ENCODE results near the gene ZRANB3. TPM values are rescaled to one million over a fixed set of nuclear protein-coding genes. Genes with fewer than 3 reads are reported as not detected.
"Not testable (repeated sequence)": the region's sequence is repeated elsewhere in the genome, so short reads cannot be mapped to it uniquely, and the experiment has no call there.

ZRANB3 gene
- total RNA-seq, 2 experiments from 2014 or later, result 21.4 to 21.5 TPM

- H3K4me3 Mint-ChIP-seq, result no peak overlapping the region
- peaks cover 19% of the 10 kb centered on the region for H3K36me3 Mint-ChIP-seq (ENCODE audit: low read depth)
- intact Hi-C loops (cut with micrococcal nuclease), result no loop called here
- H3K27ac Mint-ChIP-seq, result no peak overlapping the region
- DNase-seq (no peak), ATAC-seq (no peak)
- no peaks in the 10 kb centered on the region for H3K27me3 Mint-ChIP-seq
- POLR2A ChIA-PET, result no interaction called here
- TF ChIP-seq CTCF (IDR thresholded peaks at IDR 0.05), result no peak
- H3K9me3 Mint-ChIP-seq, result peaks cover 32% of the 10 kb centered on the region
- H3K4me1 Mint-ChIP-seq (ENCODE audit: low read depth), result no peaks in the 10 kb centered on the region
- CTCF ChIA-PET, result no interaction called here
Observed at GRCh38 chr2:135409436-135409835, 121.6 kb downstream of the ZRANB3 start.

GRCh38 chr2:135396259-135396658, 134.8 kb downstream of the ZRANB3 start:
- CTCF ChIA-PET; POLR2A ChIA-PET; H3K4me3 Mint-ChIP-seq; H3K27ac Mint-ChIP-seq; H3K9me3 Mint-ChIP-seq; ATAC-seq; H3K27me3 Mint-ChIP-seq; H3K36me3 Mint-ChIP-seq (ENCODE audit: low read depth); H3K4me1 Mint-ChIP-seq (ENCODE audit: low read depth); intact Hi-C loops (cut with micrococcal nuclease); DNase-seq: not testable (repeated sequence)

GRCh38 chr2:135386993-135387392, 144.0 kb downstream of the ZRANB3 start:
- no peak for TF ChIP-seq CTCF (IDR thresholded peaks at IDR 0.05)
- peaks cover 25% of the 10 kb centered on the region for H3K9me3 Mint-ChIP-seq

GRCh38 chr2:135378591-135378990, 152.4 kb downstream of the ZRANB3 start:
- ChIA-PET POLR2A (no interaction called here), CTCF (no interaction called here)
- H3K9me3 Mint-ChIP-seq, result peaks cover 35% of the 10 kb centered on the region
- H3K36me3 Mint-ChIP-seq (ENCODE audit: low read depth), result peaks cover 35% of the 10 kb centered on the region
- intact Hi-C loops (cut with micrococcal nuclease), result no loop called here
- ATAC-seq (no peak), DNase-seq (no peak)
- H3K4me1 Mint-ChIP-seq (ENCODE audit: low read depth), result no peaks in the 10 kb centered on the region
- no peak overlapping the region for H3K4me3 Mint-ChIP-seq
- H3K27ac Mint-ChIP-seq, result no peak overlapping the region
- TF ChIP-seq CTCF (IDR thresholded peaks at IDR 0.05), result no peak
- H3K27me3 Mint-ChIP-seq, result no peaks in the 10 kb centered on the region

More at GRCh38 chr2:135386993-135387392, 144.0 kb downstream of the ZRANB3 start:
- H3K27me3 Mint-ChIP-seq, result no peaks in the 10 kb centered on the region
- no peaks in the 10 kb centered on the region for H3K4me1 Mint-ChIP-seq (ENCODE audit: low read depth)
- H3K4me3 Mint-ChIP-seq, result no peak overlapping the region
- H3K36me3 Mint-ChIP-seq (ENCODE audit: low read depth), result peaks cover 61% of the 10 kb centered on the region
- intact Hi-C loops (cut with micrococcal nuclease), result no loop called here
- DNase-seq, result no peak
- CTCF ChIA-PET, result no interaction called here
- POLR2A ChIA-PET, result no interaction called here
- no peak for ATAC-seq
- H3K27ac Mint-ChIP-seq, result no peak overlapping the region

- ChIA-PET POLR2A (no interaction called here), CTCF (no interaction called here)
- ATAC-seq, result no peak
- no peak overlapping the region for H3K27ac Mint-ChIP-seq
- no peak for TF ChIP-seq CTCF (IDR thresholded peaks at IDR 0.05)
- DNase-seq, result no peak
- no peaks in the 10 kb centered on the region for H3K27me3 Mint-ChIP-seq
- H3K4me1 Mint-ChIP-seq (ENCODE audit: low read depth), result no peaks in the 10 kb centered on the region
- H3K9me3 Mint-ChIP-seq, result peaks cover 8% of the 10 kb centered on the region
- H3K36me3 Mint-ChIP-seq (ENCODE audit: low read depth), result peaks cover 16% of the 10 kb centered on the region
- no peak overlapping the region for H3K4me3 Mint-ChIP-seq
- intact Hi-C loops (cut with micrococcal nuclease), result no loop called here
Observed at GRCh38 chr2:135373702-135374101, 157.3 kb downstream of the ZRANB3 start.

- ChIA-PET CTCF (no interaction called here), POLR2A (no interaction called here)
- H3K9me3 Mint-ChIP-seq, result peaks cover 18% of the 10 kb centered on the region
- ATAC-seq (no peak), DNase-seq (no peak)
- no peaks in the 10 kb centered on the region for H3K4me1 Mint-ChIP-seq (ENCODE audit: low read depth)
- H3K27me3 Mint-ChIP-seq, result no peaks in the 10 kb centered on the region
- H3K4me3 Mint-ChIP-seq, result no peak overlapping the region
- TF ChIP-seq CTCF (IDR thresholded peaks at IDR 0.05), result no peak
- intact Hi-C loops (cut with micrococcal nuclease), result no loop called here
- no peak overlapping the region for H3K27ac Mint-ChIP-seq
- H3K36me3 Mint-ChIP-seq (ENCODE audit: low read depth), result peaks cover 39% of the 10 kb centered on the region
Observed at GRCh38 chr2:135349941-135350340, 181.1 kb downstream of the ZRANB3 start.

GRCh38 chr2:135348096-135348704, 182.8 kb downstream of the ZRANB3 start:
- ATAC-seq; H3K27me3 Mint-ChIP-seq; DNase-seq; POLR2A ChIA-PET; H3K4me3 Mint-ChIP-seq; CTCF ChIA-PET; intact Hi-C loops (cut with micrococcal nuclease); H3K27ac Mint-ChIP-seq; H3K4me1 Mint-ChIP-seq (ENCODE audit: low read depth): not testable (repeated sequence)
- Mint-ChIP-seq H3K36me3 (ENCODE audit: low read depth) (peaks cover 39% of the 10 kb centered on the region), H3K9me3 (peaks cover 19% of the 10 kb centered on the region)
